22Rv1 (cell line): ENCODE data around the gene PPP3R1.
A peak's percentile ranks its signal among the peaks of the same experiment; 100 is the strongest.

Experiments used
- ZFX ChIP-seq: fragments of 450-650 bp; IDR thresholded peaks from 2 replicates; pipeline ENCODE4 v1.6.1; 2017; ENCODE audit warnings: antibody characterized with exemption, borderline replicate concordance
- TF ChIP-seq, protein P1 (sequence below): fragments of 450-650 bp; IDR thresholded peaks from 2 replicates; pipeline ENCODE4 v1.5.1; 2017; ENCODE audit warnings: mild to moderate bottlenecking

DNA sequence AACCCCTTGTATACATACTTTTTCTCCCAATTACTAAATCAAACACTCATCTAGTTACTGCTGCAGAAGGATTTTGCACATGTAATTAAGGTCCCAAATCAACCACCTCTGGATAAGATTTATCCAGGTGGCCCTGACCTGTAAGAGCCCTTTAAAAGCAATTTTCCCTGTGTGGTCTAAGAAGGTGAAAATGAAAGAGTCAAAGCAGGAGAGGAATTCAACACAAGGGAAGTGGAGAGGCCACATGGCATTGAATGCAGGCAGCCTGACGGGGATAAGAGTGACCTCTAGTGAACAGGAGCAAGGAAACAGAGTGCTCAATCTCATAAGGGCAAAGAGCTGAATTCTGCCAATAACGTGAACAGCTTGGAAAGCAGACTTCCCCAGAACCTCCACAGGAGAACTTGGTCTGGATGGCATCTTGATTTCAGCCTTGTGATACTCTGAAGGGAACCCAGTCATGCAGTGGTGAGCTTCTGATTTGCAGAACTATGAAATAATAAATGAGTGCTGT, 27.2 kb downstream of the PPP3R1 start:
- TF ChIP-seq, protein P1, sequence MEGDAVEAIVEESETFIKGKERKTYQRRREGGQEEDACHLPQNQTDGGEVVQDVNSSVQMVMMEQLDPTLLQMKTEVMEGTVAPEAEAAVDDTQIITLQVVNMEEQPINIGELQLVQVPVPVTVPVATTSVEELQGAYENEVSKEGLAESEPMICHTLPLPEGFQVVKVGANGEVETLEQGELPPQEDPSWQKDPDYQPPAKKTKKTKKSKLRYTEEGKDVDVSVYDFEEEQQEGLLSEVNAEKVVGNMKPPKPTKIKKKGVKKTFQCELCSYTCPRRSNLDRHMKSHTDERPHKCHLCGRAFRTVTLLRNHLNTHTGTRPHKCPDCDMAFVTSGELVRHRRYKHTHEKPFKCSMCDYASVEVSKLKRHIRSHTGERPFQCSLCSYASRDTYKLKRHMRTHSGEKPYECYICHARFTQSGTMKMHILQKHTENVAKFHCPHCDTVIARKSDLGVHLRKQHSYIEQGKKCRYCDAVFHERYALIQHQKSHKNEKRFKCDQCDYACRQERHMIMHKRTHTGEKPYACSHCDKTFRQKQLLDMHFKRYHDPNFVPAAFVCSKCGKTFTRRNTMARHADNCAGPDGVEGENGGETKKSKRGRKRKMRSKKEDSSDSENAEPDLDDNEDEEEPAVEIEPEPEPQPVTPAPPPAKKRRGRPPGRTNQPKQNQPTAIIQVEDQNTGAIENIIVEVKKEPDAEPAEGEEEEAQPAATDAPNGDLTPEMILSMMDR: peak; percentile 56
- TF ChIP-seq ZFX: no peak
